OCI-LY3 (cell line): ENCODE data around the gene POLR1F.

ENCODE experiments used
- EZH2phosphoT487 ChIP-seq: fragments of 200-600 bp; shearing (Covaris generic); IDR thresholded peaks from 2 replicates; pipeline ENCODE4 v1.6.1; 2018; ENCODE audit warnings: antibody characterized with exemption, mixed run types, low read depth
- TF ChIP-seq, protein P1 (sequence below): fragments of 200-600, 300-600 bp; sonication (generic); IDR thresholded peaks from 2 replicates; pipeline ENCODE4 v1.5.1; 2014; ENCODE audit warnings: antibody characterized with exemption, low read length, low read depth

DNA sequence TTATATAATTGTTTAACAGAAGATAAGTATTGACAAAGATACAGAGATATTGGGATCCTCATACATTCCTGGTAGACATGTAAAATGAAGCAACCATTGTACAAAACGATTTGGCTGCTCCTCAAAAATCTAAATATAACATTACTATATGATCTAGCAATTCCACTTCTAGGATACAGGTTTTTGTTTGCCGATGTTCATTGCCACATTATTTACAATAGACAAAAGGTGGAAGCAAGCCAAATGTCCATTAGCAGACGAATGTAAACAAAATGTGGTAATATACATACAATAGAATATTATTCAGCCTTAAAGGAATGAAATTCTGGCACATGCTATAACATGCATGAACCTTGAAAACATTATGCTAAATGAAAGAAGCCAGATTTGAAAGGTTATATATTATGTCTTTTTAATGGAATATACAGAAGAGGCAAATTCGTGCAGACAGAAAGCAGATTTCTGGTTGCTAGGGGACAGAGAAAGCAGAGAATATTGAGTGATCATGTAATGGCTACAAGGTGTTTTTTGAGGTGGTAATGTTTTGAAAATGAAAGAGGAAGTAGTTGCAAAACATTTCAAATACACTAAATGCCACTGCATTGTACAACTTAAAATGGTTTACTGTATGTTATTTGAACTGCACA lies 44.9 kb downstream of the POLR1F start:
- TF ChIP-seq, protein P1, sequence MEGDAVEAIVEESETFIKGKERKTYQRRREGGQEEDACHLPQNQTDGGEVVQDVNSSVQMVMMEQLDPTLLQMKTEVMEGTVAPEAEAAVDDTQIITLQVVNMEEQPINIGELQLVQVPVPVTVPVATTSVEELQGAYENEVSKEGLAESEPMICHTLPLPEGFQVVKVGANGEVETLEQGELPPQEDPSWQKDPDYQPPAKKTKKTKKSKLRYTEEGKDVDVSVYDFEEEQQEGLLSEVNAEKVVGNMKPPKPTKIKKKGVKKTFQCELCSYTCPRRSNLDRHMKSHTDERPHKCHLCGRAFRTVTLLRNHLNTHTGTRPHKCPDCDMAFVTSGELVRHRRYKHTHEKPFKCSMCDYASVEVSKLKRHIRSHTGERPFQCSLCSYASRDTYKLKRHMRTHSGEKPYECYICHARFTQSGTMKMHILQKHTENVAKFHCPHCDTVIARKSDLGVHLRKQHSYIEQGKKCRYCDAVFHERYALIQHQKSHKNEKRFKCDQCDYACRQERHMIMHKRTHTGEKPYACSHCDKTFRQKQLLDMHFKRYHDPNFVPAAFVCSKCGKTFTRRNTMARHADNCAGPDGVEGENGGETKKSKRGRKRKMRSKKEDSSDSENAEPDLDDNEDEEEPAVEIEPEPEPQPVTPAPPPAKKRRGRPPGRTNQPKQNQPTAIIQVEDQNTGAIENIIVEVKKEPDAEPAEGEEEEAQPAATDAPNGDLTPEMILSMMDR, result no peak
- no peak for TF ChIP-seq EZH2phosphoT487
